Stomach (tissue), 19 donors: ENCODE data around the gene UTP20. TPM values are rescaled to one million over a fixed set of nuclear protein-coding genes. Genes with fewer than 3 reads are reported as not detected.
A peak's percentile ranks its signal among the peaks of the same experiment; 100 is the strongest.

Experiments
- DNase-seq, 2 donors: peaks; one replicate each; pipeline versions ENCODE4 v3.0.0 to v3.0.0-alpha.2; 2013 to 2019
- H3K27ac ChIP-seq, 5 donors: fragments of 200-600 bp in 4 of 5; sonication (generic) in 4 of 5; one replicate each; pipeline ENCODE4 v1.5.1; 2013 to 2019; ENCODE audit warnings: mild to moderate bottlenecking in 1 of 5, moderate library complexity in 1 of 5
- H3K27me3 ChIP-seq, 3 donors: fragments of 200-600 bp; sonication (generic); one replicate each; pipeline ENCODE4 v1.5.1; 2017 to 2019; ENCODE audit warnings: mixed run types in 1 of 3
- H3K36me3 ChIP-seq, 4 donors: fragments of 200-600 bp; sonication (generic); 1 replicate in 3 of 4; 2 replicates in 1 of 4; pipeline ENCODE4 v1.5.1; 2016 to 2019
- H3K4me1 ChIP-seq, 4 donors: fragments of 200-600 bp; sonication (generic); one replicate each; pipeline ENCODE4 v1.5.1; 2016 to 2019
- H3K4me3 ChIP-seq, 4 donors: fragments of 200-600 bp; sonication (generic) in 3 of 4; one replicate each; pipeline ENCODE4 v1.5.1; 2016 to 2019; ENCODE audit warnings: mild to moderate bottlenecking in 1 of 4
- H3K9me3 ChIP-seq, 4 donors: fragments of 200-600 bp; sonication (generic); one replicate each; pipeline ENCODE4 v1.5.1; 2016 to 2019
- EP300 ChIP-seq: sonication (generic); formaldehyde crosslinking; IDR thresholded peaks from one replicate; pipeline ENCODE4 v1.6.1; 2017; ENCODE audit warnings: antibody characterized with exemption
- POLR2A ChIP-seq, 4 donors: fragments of 450-650 bp; IDR thresholded peaks; one replicate each; pipeline ENCODE4 v1.6.1; 2016; ENCODE audit warnings: antibody characterized with exemption in 4 of 4, control low read depth in 2 of 4, mild to moderate bottlenecking in 1 of 4, moderate library complexity in 1 of 4
- POLR2AphosphoS5 ChIP-seq, 3 donors: sonication (generic); formaldehyde crosslinking; IDR thresholded peaks; one replicate each; pipeline ENCODE4 v1.6.1; 2016; ENCODE audit warnings: antibody characterized with exemption in 3 of 3
- WGBS, 5 donors: extraction: QIAGEN DNeasy Blood & Tissue Kit in 3 of 5; methylation state at CpG; one replicate each; pipeline versions ENCODE4 v1.1.5 to v1.1.7; 2013 to 2018; 5-methylcytosine and 5-hydroxymethylcytosine counted together
- intact Hi-C: fragments of 100-400 bp; cut with DNase I; formaldehyde crosslinking; loops from one replicate; pipeline ENCODE4 v1.15.1; 2023; ENCODE audit warnings: low total_unique reads
- long read RNA-seq, 10 donors: transcript quantifications; one replicate each; lab custom pipeline, GENCODE V29; 2026
- polyA plus RNA-seq, 3 donors: library from polyadenylated mRNA; stranded (reverse); fragments of 200-250 nt; gene quantifications; one replicate each; pipeline ENCODE4 v1.2.3, GENCODE V29; 2013
- total RNA-seq, 5 donors: library from RNA; depleted of rRNA; stranded (reverse); fragments of >200 nt; gene quantifications; one replicate each; pipeline versions ENCODE4 v1.1.0 to v1.2.3, GENCODE V29; 2014 to 2016
- TF ChIP-seq, protein P1 (sequence below), 7 experiments: fragments of 450-650 bp in 4 of 7; fragments of 200-600 bp in 3 of 7; sonication (generic) in 3 of 7; IDR thresholded peaks; one replicate each; pipeline ENCODE4 v1.5.1; 2016 to 2019; ENCODE audit warnings: antibody characterized with exemption in 7 of 7, control low read depth in 2 of 7, mild to moderate bottlenecking in 1 of 7
- donor health status: healthy with polysubstance abuse.
- donor health status: Bipolar disorder and iron deficiency.
- donor health status: healthy.

Gene UTP20
- 10 to 100 TPM in 3 of 5 donors, 1 to 10 TPM in 2; 1.8 to 23.2 (median 10.6) TPM for total RNA-seq
- 1 to 10 TPM; 1.4 to 1.7 (median 1.5) TPM for polyA plus RNA-seq
- long read RNA-seq, donor 1, partial matches to known transcripts: 0 of 1 reads
- long read RNA-seq, donor 1, other reads (novel, unspliced or antisense): 0 of 1 reads
- long read RNA-seq, donor 2: 0 reads
- long read RNA-seq, donor 3: 0 reads
- long read RNA-seq, donor 4: 0 reads
- long read RNA-seq, donor 5, partial matches to known transcripts: 8 of 8 reads
- long read RNA-seq, donor 5, other reads (novel, unspliced or antisense): 0 of 8 reads
- long read RNA-seq, donor 6, partial matches to known transcripts: 0 of 1 reads
- long read RNA-seq, donor 6, other reads (novel, unspliced or antisense): 0 of 1 reads
- long read RNA-seq, donor 7: 0 reads
- long read RNA-seq, donor 8, partial matches to known transcripts: 24 of 24 reads
- long read RNA-seq, donor 8, other reads (novel, unspliced or antisense): 0 of 24 reads
- long read RNA-seq, donor 9, partial matches to known transcripts: 12 of 12 reads
- long read RNA-seq, donor 9, other reads (novel, unspliced or antisense): 0 of 12 reads
- long read RNA-seq, donor 10: 0 reads

DNA sequence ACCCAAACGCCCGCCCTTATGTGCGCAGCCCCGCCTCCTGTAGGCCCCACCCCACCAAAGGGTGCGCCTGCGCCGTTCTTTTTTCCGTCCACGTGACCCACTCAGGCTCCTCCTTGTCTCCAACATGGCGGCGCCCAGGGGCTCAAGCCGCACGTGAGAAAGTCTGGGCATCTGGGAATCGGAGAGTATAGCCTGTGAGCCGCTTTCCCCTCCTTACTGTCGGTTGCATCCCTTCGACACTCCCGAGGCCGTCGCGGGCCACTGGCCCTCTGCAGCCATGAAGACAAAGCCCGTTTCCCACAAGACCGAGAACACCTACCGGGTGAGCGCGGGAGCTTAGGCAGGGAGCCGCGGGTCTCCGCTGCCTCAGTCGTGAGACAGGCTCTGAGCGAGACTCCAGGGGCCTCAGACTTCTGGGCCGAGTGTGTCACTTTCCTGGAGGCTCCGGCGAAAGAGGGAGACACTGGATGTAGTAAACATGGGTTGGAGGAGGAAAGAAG, at the start of gene UTP20:
UTP20 (plus strand) TSS at position 100 of the 500 bp plus-strand sequence; CDS start at position 278, 178 bp downstream.
- peak; percentile 94 to 97 for DNase-seq
- TF ChIP-seq POLR2AphosphoS5 (IDR thresholded peaks at IDR 0.05) (peak; percentile 13 to 77 (median 64)), POLR2A (IDR thresholded peaks at IDR 0.05) (no peak)
- TF ChIP-seq, protein P1, sequence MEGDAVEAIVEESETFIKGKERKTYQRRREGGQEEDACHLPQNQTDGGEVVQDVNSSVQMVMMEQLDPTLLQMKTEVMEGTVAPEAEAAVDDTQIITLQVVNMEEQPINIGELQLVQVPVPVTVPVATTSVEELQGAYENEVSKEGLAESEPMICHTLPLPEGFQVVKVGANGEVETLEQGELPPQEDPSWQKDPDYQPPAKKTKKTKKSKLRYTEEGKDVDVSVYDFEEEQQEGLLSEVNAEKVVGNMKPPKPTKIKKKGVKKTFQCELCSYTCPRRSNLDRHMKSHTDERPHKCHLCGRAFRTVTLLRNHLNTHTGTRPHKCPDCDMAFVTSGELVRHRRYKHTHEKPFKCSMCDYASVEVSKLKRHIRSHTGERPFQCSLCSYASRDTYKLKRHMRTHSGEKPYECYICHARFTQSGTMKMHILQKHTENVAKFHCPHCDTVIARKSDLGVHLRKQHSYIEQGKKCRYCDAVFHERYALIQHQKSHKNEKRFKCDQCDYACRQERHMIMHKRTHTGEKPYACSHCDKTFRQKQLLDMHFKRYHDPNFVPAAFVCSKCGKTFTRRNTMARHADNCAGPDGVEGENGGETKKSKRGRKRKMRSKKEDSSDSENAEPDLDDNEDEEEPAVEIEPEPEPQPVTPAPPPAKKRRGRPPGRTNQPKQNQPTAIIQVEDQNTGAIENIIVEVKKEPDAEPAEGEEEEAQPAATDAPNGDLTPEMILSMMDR (IDR thresholded peaks at IDR 0.05): peak in 1 of 7 experiments; percentile 10
- peaks cover 6 to 19% (median 12%) of the 10 kb centered on the region in 4 donors for H3K4me1 ChIP-seq
- WGBS, 5 donors: 0% methylated on average over 28 to 34 of the region's 34 CpGs
- peak within 1 kb of the TSS in 2 of 5 donors; percentile 64 to 74 for H3K27ac ChIP-seq
- intact Hi-C loops: no loop called here
- H3K36me3 ChIP-seq: peaks cover 0 to 34% (median 26%) of the 10 kb centered on the region in 4 donors
- H3K9me3 ChIP-seq: no peaks in the 10 kb centered on the region
- no peaks in the 10 kb centered on the region for H3K27me3 ChIP-seq
- H3K4me3 ChIP-seq: peak within 1 kb of the TSS; percentile 93 to 99 (median 96)

DNA sequence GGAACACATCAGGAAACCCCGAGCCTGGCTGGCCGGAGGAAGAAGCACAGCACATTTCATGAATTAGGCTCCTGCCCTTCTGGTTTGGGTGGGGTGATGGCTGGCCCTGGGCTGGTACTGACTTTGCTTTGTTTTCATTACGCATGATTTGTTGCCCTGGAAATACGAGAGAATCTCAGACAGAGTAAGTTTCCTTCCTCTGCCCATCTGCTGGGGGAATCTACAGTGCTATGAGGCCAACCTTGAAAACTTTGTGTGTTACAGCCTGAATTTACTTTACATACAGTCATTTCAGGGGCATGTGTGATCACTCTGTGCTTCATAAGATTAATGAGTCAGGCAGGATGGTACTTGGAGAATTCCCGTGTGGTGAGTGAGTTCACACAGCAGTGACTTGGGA, 49.4 kb upstream of the UTP20 start:
- H3K27ac ChIP-seq: no peak overlapping the region
- no peaks in the 10 kb centered on the region for H3K4me1 ChIP-seq
- no peaks in the 10 kb centered on the region for H3K9me3 ChIP-seq
- TF ChIP-seq POLR2A (IDR thresholded peaks at IDR 0.05): no peak
- TF ChIP-seq, protein P1 (IDR thresholded peaks at IDR 0.05): no peak
- TF ChIP-seq POLR2AphosphoS5 (IDR thresholded peaks at IDR 0.05): no peak
- TF ChIP-seq EP300: no peak
- no peak overlapping the region for H3K4me3 ChIP-seq
- DNase-seq: no peak
- 48 to 68% (median 57%) methylated on average over 5 of the region's 5 CpGs for WGBS, 5 donors
- intact Hi-C loops: no loop called here
- no peaks in the 10 kb centered on the region for H3K27me3 ChIP-seq
- H3K36me3 ChIP-seq: no peaks in the 10 kb centered on the region

DNA sequence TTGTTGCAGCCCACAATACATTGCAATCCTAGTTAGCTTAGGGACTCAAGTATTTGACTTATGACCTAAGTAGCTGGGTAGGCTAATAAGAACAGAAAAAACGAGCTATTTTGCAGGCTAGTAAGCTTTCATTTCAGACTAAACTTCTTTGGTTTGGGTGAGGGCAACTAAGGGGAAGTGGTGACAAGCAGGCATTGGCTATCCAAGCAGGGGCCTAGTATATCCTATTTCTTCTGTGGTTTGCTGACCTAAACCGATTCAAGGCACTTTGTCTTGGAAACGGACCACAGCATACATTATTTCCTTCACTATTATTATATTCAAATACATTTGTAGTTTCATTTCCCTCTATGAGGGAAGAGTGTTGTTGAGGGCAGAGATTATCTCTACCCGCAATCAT, 48.3 kb upstream of the UTP20 start:
- H3K36me3 ChIP-seq: no peaks in the 10 kb centered on the region
- no peak overlapping the region for H3K27ac ChIP-seq
- no peaks in the 10 kb centered on the region for H3K9me3 ChIP-seq

DNA sequence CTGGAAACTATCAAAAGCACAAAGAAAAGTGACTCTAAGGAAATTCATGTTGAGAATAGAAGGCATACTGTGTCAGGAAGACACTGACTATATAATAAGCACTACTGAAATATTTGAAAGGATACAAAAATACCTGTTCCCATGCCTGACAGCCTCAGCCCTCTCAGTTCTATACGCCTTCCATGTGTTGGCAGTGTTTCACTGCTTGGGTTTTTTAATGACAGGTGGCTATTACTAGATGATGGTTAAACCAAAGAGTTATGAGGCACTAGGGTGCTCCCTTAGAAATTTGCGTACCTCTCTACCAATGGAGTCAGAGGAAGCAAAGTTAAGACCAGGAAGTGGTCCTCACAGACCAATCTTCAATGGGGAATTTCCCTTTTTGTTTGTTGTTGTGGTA, 44.2 kb upstream of the UTP20 start:
- no peak for DNase-seq
- Histone ChIP-seq H3K4me3 (no peak overlapping the region), H3K36me3 (no peaks in the 10 kb centered on the region), H3K27me3 (no peaks in the 10 kb centered on the region), H3K27ac (no peak overlapping the region), H3K4me1 (no peaks in the 10 kb centered on the region), H3K9me3 (peaks cover 0 to 6% (median 0%) of the 10 kb centered on the region in 4 donors)
- WGBS, 5 donors: 77 to 87% (median 84%) methylated on average over 2 of the region's 2 CpGs
- no peak for TF ChIP-seq POLR2AphosphoS5 (IDR thresholded peaks at IDR 0.05)
- no peak for TF ChIP-seq POLR2A (IDR thresholded peaks at IDR 0.05)
- TF ChIP-seq EP300: no peak
- TF ChIP-seq, protein P1 (IDR thresholded peaks at IDR 0.05): no peak
- intact Hi-C loops: no loop called here

More for the DNA sequence above, 48.3 kb upstream of the UTP20 start:
- DNase-seq: no peak
- Histone ChIP-seq H3K27me3 (no peaks in the 10 kb centered on the region), H3K4me3 (no peak overlapping the region), H3K4me1 (no peaks in the 10 kb centered on the region)
- TF ChIP-seq POLR2AphosphoS5 (IDR thresholded peaks at IDR 0.05): no peak
- WGBS, 5 donors: 58 to 74% (median 66%) methylated on average over 4 of the region's 4 CpGs
- intact Hi-C loops: no loop called here
